HG02623 (cell line): Measurements from ENCODE around the gene UBR2.
"Not testable (repeated sequence)": the region's sequence is repeated elsewhere in the genome, so short reads cannot be mapped to it uniquely, and the experiment has no call there.

Experiments
- ATAC-seq: cut with Tn5 transposase; IDR thresholded peaks from one replicate; pipeline ENCODE4 v1.9.1; 2021; ENCODE audit warnings: moderate library complexity; ENCODE audit not compliant: unreplicated experiment

Gene UBR2

DNA sequence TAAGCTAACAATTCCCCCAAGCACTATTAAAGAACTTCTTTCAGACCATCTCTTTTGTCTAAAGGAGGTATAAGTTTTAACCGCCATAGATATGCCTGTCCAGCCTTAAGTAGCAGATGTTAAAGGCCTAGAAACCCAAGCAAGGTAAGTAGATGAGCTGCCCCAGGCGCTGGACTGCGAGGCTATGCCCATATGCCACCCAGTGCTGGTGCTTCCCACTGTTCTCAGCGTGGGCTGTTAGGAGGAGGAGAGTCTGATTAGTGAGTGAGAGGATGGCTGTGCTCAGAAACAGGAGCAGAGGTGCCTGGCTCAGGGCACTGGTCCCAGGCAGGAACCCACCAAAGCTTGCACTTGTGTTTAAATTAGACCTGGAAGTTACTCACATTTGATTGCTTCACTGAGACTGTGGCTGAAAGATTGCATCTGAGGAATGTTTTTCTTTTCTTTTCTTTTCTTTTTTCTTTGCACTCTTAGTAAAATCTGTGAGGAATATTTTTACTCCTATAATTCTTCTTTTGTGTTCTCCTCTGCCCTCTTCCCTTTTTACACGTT lies 126.4 kb downstream of the UBR2 start:
- no peak for ATAC-seq

DNA sequence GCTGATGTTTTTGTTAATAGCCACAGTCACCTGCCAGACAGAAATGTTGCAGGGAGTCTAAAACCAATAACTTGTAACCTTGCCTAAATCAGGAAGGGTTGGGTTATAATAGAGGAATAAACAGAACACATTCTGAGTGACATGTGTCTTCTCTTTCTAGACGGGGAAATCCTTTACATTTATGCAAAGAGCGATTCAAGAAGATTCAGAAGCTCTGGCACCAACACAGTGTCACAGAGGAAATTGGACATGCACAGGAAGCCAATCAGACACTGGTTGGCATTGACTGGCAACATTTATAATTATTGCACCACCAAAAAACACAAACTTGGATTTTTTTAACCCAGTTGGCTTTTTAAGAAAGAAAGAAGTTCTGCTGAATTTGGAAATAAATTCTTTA lies 127.0 kb downstream of the UBR2 start:
- no peak for ATAC-seq

DNA sequence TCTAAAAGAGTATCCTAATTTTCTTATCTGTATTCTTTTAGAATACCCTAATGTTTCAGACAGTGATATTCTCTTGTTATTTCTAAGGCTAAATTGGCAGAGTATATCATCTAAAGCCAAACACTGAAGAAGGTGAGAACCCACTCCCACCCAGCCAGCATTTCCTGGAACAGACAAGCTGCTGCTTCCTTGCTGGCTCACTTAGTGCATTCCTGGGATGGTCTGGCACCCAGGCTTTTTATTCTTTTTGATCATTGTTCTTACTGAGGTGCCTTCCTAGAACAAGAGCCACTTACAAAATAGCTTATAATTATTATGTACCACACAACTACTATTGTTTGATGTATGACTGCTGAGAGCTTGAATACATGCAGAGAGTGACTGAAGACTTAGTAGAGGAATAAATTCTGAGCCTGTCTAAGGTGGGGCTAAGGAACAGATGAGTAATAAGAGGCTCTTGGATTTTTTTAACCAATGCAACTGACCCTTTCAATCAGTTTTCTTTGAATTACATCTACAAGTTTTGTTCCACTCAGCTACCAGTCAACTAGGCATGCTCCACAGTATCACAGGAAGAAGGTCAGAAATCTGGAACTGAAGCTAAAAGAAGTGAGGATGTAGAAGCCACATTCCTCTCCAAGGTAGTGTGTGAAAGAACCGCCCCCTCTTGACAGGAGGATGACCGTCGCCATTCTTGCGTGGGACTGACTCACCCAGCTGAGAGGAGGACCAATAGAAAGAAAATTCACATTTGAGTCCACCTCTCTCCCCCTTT lies 128.5 kb downstream of the UBR2 start:
- no peak for ATAC-seq

DNA sequence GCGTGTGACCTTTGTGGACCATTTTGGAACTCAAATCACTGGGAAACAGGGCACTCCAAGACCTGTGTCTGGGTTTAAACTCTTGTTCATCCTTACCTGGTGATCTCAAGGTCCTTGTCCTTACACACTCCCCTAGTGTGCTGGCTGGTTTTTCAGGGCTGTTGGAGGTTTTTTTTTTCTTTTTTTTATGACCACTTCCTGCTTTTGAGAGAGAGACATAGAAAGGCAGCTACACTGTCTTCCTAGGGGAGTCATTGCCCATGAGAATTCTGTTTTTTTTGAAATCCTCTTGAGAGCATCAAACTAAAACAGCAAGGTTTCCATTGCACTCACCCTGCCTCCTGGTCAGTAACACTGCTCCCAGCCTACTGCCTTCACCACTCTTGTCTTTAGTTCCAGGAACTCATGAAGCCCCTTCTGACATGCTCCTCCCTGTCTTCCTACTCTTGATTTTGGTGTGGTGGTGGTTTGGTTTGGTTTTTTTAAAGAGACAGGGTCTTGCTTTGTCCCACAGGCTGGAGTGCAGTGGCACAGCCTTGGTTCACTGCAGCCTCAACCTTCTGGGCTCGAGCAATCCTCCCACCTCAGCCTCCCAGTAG lies 130.0 kb downstream of the UBR2 start:
- no peak for ATAC-seq

DNA sequence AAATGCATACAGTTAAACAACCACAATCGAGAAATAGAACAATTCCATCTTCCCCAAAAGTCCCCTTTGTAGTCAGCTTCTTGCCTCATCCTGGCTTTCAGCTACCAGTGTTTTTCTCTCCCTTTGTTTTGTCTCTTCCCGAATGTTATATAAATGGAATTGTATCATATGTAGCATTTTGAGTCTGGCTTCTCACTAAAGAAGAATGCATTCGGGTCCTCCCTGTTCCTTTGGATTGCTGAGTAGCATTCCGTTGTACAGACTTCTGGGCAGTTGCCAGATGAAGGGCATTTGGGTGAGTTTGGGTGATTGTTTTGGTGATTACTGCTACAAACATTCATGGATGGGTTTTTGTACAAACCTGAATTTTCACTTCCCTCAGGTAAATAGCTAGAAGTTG lies 130.8 kb downstream of the UBR2 start:
- ATAC-seq: no peak

DNA sequence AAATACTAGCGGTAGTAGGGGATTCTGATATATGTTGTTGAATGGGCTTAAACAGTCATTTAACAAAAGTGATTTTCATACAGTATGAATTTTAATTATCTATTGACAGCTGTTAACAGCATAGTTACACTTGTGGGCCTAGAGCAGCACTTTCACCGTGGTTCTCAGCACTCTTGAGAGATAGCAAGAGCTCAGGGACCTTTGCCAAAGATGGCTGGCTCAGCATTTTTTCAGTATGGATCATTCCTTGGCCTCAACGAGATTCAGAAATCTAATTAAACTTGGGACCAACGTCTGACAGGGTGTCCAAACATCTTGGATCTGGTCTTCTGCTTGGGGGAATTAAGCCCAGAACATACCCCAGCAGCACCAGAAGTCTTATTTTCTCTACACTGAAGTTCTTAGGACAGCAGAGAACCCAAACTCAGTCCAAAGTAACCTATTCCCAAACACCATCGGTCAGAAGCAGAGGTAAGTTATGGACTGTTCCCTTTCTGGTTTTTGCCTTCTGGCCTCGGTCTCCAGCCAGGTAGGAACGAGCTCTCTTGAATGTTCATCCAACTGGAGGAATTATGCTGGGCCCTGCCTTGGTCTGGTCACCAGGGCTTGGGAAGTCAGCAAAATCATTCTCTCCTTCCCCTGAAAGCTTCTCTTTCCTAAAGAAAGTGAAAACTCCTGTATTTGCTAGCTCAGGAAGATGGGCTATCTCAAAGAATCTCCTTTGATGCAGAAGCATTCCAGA lies 132.9 kb downstream of the UBR2 start:
- ATAC-seq: no peak

DNA sequence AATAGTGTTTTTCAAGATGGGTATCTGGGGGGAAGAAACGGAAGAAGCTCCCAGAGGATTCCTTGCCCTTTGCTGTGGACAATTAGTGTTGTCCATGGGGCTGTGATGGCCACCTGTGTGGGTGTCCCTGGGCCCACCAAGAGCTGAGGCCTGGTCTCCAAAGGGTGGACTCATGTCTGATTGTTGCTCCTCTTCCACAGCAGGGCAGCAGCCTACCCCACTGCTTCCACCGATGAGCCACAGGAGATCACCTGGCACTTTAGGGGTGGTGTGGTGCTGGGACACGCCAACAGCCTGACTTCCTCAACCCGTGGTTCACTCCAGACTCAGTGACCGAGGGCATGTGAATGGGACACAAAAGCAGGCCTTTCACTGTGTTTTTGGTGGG lies 133.4 kb downstream of the UBR2 start:
- no peak for ATAC-seq

DNA sequence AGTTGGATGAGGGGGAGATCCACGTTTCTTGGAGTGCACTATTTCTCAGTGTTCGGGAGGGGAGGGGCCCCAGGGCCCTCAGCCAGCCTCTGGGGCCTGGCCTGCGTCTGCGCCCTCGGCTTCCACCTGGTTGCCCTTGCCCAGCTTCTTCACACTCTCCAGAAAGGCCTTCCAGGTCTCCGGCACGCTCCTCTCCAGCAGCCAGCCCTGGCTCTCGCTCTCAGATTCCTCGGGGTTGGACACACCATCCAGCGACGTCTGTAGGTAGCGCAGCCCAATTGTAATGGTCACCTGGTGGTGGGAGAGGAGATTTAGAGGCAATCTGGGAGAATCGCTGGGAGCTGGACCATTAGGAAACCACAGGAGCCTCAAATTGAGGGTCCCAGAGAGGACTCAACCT lies 134.4 kb downstream of the UBR2 start:
- no peak for ATAC-seq

DNA sequence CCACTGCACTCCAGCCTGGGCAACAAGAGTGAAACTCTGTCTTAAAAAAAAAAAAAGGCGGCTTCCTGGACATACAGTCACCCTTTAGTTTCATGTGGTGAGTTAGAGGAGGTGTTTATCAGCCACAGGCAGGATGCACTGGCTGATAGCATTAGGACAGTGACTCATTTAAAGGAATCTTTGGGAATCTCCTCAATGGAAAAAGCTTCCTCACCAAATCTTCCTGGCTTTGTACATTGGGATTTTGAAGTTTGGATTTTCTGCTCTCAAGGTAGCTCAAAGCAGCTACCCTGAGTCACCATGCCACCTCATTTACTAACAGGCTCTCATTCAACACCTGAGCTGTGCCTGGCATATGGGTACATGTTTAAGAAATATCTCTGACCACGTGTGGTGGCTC lies 138.4 kb downstream of the UBR2 start:
- ATAC-seq: no peak

DNA sequence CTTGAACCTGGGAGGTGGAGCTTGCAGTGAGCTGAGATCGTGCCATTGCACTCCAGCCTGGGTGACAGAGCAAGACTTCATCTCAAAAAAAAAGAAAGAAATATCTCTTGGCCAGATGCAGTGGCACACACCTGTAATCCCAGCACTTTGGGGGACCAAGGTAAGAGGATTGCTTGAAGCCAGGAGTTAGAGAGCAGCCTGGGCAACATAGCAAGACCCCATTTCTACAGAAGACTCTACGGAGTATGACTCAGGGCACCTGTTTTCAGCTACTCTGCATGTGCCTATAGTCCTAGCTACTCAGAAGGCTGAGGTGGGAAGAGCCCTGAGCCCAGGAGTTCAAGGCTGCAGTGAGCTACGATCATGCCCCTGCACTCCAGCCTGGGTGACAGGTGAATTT lies 139.0 kb downstream of the UBR2 start:
- ATAC-seq: not testable (repeated sequence)

DNA sequence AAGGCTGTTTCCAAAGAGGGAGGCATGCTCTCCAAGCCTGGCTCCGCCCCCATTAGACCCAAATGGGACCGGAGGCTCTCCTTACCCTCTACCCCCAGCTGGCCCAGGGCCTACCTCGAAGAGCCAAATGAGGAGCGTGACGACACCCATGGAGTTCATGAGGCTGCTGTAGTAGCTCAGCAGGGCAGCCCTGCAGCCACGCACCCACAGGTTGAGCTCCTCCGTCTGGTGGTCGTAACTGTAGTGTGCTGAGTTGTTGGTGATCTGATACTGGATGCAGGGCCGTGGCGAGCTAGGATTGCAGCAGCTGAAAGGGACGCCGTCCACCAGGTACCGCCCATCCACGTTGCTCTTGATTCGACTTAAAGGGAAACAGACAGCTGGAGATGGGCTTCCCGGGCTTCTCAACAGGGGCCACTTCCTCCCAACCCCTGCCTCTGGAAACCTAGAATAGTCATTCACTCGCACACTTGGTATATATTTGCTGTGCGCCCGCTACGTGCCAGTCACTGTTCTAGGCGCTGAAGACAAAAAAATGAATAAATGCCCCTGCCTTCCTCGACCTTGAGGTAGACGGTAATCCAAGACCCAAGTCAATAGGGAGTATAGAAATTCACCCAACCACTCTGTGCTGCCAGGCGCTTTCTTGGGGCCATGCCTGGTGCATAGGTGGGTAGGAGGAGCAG lies 140.6 kb downstream of the UBR2 start:
- no peak for ATAC-seq

DNA sequence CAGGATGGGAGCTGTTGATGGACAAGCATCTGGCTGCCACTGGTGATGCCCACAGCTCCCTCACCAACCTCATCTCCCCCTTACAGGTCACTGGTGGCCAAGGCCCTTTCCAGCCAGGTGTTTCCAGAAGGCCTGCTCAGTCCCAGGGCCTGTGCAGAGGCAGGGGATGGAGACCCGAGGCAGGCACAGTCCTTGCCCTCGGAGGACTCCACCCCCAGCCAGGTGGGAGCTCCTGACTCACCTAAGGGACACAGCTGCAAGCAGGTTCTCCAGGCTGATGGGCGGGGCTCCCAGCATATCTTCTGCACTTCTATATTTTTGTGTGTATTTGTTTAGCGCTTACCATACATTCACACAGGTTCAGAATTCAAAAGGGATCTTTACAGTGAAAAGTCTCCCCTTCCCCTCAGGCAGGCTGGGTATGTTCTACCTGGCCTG lies 141.1 kb downstream of the UBR2 start:
- ATAC-seq: no peak

DNA sequence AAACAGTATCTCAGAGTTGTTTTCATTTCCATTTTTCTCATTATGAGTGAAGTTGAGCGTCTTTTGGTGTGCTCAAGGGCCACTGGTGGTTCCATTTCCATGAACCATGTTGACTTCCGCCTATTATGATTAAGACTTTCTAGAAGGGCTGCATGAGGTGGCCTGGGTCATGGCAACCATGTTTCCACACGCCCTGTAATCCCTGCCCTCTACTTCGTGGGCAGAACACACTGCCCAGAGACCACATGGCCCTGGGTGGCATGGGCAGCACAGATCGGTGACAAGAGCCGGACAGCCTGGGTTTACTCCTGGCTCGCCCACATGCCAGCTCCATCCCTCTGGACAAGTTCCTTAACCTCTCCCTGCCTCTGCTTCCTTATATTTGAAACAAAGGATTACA lies 143.8 kb downstream of the UBR2 start:
- no peak for ATAC-seq

DNA sequence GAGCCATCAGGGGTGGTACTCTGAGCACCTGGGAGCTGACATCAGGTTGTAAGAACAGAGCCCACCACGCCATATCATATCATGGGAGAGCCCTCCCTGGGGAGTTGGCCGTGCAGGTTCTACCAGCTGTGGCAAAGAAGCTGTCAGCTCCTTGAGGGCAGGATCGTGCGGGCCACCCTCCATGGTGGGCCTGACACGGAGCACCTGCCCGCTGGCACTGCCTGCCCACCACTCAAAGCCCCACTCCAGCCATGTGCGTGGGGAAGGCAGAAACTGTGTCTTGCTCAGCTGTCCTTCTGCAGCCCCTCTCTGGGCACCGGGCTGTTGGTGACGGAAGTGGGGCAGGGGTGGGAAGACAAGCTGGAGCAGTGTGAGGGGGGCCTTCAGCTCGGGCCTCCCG lies 144.3 kb downstream of the UBR2 start:
- ATAC-seq: no peak

DNA sequence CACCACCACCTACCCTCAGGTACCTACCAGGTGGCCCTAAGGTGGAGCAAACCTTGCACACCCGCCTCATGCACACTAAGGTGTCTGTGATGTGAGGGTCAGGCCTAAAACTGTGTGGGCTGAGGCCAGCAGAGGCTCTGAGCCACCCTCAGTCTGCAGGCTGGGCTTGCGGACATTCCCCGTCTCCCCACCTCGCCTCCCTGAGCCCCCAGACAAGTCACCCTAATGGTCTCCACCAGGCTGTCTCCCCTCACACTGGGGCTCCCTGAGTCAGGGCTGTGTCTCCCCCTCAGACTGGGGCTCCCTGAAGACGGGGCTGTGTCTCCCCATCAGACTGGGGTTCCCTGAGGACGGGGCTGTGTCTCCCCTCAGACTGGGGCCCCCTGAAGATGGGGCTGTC lies 146.0 kb downstream of the UBR2 start:
- no peak for ATAC-seq

DNA sequence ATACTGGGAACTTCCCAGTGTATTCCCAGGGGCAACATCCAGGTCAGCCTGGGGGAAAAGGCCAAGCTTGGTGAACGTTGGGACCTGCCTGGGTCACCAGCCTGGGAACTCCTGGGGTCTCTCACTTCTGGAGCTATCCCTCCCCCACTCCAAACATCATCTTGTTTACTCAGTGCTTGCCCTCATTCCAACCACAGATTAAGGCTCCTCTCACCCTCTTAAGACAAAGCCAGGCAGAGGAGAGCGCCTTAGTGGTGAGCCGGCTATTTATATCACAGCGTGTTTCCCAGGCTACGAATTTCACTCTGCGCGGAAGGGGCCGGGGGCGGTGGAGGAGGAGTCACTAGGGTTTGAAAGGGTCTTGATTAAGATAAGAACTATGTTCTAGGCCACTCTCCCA lies 146.5 kb downstream of the UBR2 start:
- ATAC-seq: no peak

DNA sequence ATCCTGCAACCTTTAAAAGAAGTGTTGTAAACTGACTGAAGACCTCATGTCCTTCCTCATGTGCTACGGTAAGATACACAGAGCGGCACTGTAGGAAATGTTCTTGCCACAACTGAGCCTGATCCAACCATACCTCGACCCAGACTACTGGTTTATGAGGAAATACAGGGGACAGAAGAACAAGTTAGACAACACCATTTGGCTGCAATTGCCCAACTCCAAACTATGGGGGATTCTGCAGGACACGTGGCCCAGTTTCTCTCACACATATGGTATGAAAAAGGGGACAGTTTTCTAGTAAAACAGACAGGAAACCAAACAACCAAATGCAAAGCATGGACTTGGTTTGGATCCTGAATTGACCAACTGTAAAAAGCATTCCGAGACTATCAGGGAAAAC lies 148.1 kb downstream of the UBR2 start:
- no peak for ATAC-seq

DNA sequence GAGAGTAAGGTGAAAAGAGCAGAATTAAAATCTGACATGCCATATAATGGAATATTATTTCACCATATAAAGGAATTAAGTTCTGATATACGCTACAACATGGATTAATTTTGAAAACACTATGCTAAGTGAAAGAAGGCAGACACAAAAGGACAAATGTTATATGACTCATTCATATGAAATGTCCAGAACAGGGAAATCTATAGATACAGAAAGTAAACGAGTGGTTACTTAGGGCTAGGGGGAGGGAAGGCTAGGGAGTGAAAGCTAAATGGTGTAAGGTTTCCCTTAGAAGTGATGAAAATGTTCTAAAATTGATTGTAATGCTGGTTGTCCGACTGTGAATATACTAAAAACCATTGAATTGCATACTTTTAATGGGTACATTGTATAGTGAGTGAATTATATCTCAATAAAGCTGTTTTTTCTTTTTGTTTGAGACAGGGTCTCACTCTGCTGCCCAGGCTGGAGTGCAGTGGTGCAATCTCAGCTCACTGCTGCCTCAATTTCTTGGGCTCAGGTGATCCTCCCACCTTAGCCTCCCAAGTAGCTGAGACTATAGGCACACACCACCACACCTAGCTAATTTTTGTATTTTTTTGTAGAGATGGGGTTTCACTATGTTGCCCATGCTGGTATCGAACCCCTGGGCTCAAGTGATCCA lies 150.4 kb downstream of the UBR2 start:
- no peak for ATAC-seq

DNA sequence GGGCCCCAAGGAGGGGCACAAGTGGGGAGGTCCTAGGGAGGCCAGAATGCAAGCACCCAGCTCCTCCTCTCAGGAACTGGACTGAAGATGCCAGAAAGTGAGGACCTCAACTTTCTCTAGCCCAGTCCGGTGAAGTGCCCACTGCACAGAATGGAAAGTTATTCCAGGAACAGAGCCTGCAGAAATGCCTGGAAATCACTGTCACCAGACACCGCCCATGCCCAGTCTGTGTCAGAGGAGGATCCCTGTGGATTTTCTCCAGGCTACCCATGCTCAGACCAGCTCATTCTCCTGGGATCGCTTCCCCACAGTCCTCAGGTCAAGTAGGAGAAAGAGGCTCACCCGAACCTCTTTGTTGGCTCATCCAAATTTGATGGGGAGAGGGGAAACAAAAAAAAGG lies 152.0 kb downstream of the UBR2 start:
- no peak for ATAC-seq

DNA sequence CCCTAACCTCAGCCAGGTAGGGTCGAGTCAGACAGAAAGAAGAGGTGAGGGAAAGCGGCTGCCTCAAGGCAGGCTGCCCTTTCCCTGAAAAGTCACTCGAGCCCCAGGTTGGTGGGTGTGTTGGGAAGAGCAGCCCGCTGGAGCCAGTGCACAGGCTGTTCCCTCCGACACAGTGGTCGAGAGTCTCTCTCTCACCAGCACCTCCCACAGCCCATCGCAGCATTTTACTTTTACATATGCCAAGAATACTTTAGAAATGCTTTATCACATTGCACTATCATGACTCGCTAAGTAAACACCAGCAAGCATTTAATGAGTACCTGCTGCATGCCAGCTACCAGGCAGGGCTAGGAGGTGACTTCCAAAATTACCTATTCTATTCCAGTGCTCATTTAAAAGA lies 156.9 kb downstream of the UBR2 start:
- ATAC-seq: no peak

DNA sequence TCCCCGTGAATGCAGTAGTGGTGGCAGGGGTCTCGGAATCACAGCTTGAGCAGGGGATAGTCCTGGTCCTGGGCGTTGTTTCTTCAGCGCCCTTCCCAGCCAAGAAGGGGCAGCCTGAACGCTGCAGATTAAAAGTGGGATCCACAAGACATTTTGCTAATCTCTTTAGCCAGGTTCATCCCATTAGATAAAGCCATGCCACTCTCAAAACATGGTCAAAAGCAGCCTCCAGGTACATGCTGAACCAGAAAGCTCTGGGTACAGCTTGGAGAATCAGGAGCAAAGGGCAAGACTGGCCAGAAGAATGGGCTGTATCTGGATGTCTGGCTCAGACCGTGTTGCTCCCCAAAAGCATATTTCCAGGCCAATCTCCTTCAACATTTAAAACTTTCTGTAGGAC lies 158.7 kb downstream of the UBR2 start, which contains the start of gene PRPH2:
Gene PRPH2 (minus strand): TSS at position 101 of the 400 bp plus-strand sequence. CDS start 263 bp downstream, outside the sequence.
- no peak for ATAC-seq
